Measurements from ENCODE around the gene TUSC2. TPM values are rescaled to one million over a fixed set of nuclear protein-coding genes. Genes with fewer than 3 reads are reported as not detected.

The TUSC2 gene
- total and polyA plus RNA-seq, 2 donors = 4.5 to 48.5 TPM

- no peak overlapping the region for H3K27ac ChIP-seq (ENCODE audit: low read depth)
- H3K4me3 ChIP-seq (ENCODE audit: low read depth, low read length) = no peak overlapping the region
- 19% methylated on average over 8 of the region's 8 CpGs for WGBS
These were observed 31.7 kb upstream of the TUSC2 start for GRCh38 chr3:50359760-50360110.

GRCh38 chr3:50358911-50359759, 31.1 kb upstream of the TUSC2 start, which contains the start of gene TMEM115:
Gene TMEM115, minus strand, starts transcription at chr3:50359521. Its CDS starts 458 bp downstream, at chr3:50359063.
- DNase-seq (ENCODE audit: extremely low spot score) = peak; percentile 97
- peaks cover 3% of the 10 kb centered on the region for H3K36me3 ChIP-seq (ENCODE audit: insufficient read depth)
- H3K4me1 ChIP-seq (ENCODE audit: insufficient read depth) = no peaks in the 10 kb centered on the region
- H3K27ac ChIP-seq (ENCODE audit: low read depth) = peak within 1 kb of the TSS; percentile 89
- WGBS = 1% methylated on average over 64 of the region's 64 CpGs
- H3K4me3 ChIP-seq (ENCODE audit: low read depth, low read length) = peak within 1 kb of the TSS; percentile 86

More at GRCh38 chr3:50359760-50360110, 31.7 kb upstream of the TUSC2 start:
- Histone ChIP-seq H3K4me1 (ENCODE audit: insufficient read depth) (no peaks in the 10 kb centered on the region), H3K36me3 (ENCODE audit: insufficient read depth) (peaks cover 3% of the 10 kb centered on the region)
- DNase-seq (ENCODE audit: extremely low spot score) = no peak

GRCh38 chr3:50358355-50358910, 30.4 kb upstream of the TUSC2 start:
- H3K4me3 ChIP-seq (ENCODE audit: low read depth, low read length) = peak overlapping the region; percentile 86
- WGBS = 55% methylated on average over 24 of the region's 24 CpGs
- DNase-seq (ENCODE audit: extremely low spot score) = no peak
- peaks cover 3% of the 10 kb centered on the region for H3K36me3 ChIP-seq (ENCODE audit: insufficient read depth)
- no peaks in the 10 kb centered on the region for H3K4me1 ChIP-seq (ENCODE audit: insufficient read depth)
- no peak overlapping the region for H3K27ac ChIP-seq (ENCODE audit: low read depth)

GRCh38 chr3:50357481-50357880, 29.5 kb upstream of the TUSC2 start:
- no peak for DNase-seq (ENCODE audit: extremely low spot score)
- Histone ChIP-seq H3K4me3 (ENCODE audit: low read depth, low read length) (no peak overlapping the region), H3K4me1 (ENCODE audit: insufficient read depth) (no peaks in the 10 kb centered on the region), H3K27ac (ENCODE audit: low read depth) (no peak overlapping the region), H3K36me3 (ENCODE audit: insufficient read depth) (peaks cover 3% of the 10 kb centered on the region)
- WGBS = 78% methylated on average over 1 of the region's 1 CpG

- 55% methylated on average over 5 of the region's 5 CpGs for WGBS
- H3K36me3 ChIP-seq (ENCODE audit: insufficient read depth) = peaks cover 3% of the 10 kb centered on the region
- no peak overlapping the region for H3K27ac ChIP-seq (ENCODE audit: low read depth)
- no peak overlapping the region for H3K4me3 ChIP-seq (ENCODE audit: low read depth, low read length)
- no peaks in the 10 kb centered on the region for H3K4me1 ChIP-seq (ENCODE audit: insufficient read depth)
- DNase-seq (ENCODE audit: extremely low spot score) = no peak
These were observed 28.5 kb upstream of the TUSC2 start for GRCh38 chr3:50356553-50356952.

- 60% methylated on average over 5 of the region's 5 CpGs for WGBS
- Histone ChIP-seq H3K27ac (ENCODE audit: low read depth) (no peak overlapping the region), H3K36me3 (ENCODE audit: insufficient read depth) (peaks cover 3% of the 10 kb centered on the region), H3K4me1 (ENCODE audit: insufficient read depth) (no peaks in the 10 kb centered on the region), H3K4me3 (ENCODE audit: low read depth, low read length) (no peak overlapping the region)
- DNase-seq (ENCODE audit: extremely low spot score) = no peak
These were observed 28.0 kb upstream of the TUSC2 start for GRCh38 chr3:50355829-50356552.

GRCh38 chr3:50354850-50355249, 26.8 kb upstream of the TUSC2 start:
- Histone ChIP-seq H3K4me1 (ENCODE audit: insufficient read depth) (no peaks in the 10 kb centered on the region), H3K36me3 (ENCODE audit: insufficient read depth) (peaks cover 3% of the 10 kb centered on the region), H3K4me3 (ENCODE audit: low read depth, low read length) (no peak overlapping the region), H3K27ac (ENCODE audit: low read depth) (no peak overlapping the region)
- 86% methylated on average over 7 of the region's 7 CpGs for WGBS
- DNase-seq (ENCODE audit: extremely low spot score) = no peak

- WGBS = 79% methylated on average over 5 of the region's 5 CpGs
- no peak for DNase-seq (ENCODE audit: extremely low spot score)
- no peak overlapping the region for H3K27ac ChIP-seq (ENCODE audit: low read depth)
- H3K4me1 ChIP-seq (ENCODE audit: insufficient read depth) = peaks cover 2% of the 10 kb centered on the region
- no peak overlapping the region for H3K4me3 ChIP-seq (ENCODE audit: low read depth, low read length)
- peaks cover 3% of the 10 kb centered on the region for H3K36me3 ChIP-seq (ENCODE audit: insufficient read depth)
These were observed 26.3 kb upstream of the TUSC2 start for GRCh38 chr3:50354186-50354764.

GRCh38 chr3:50353245-50354004, 25.4 kb upstream of the TUSC2 start:
- WGBS = 82% methylated on average over 12 of the region's 12 CpGs
- H3K4me1 ChIP-seq (ENCODE audit: insufficient read depth) = peaks cover 2% of the 10 kb centered on the region
- DNase-seq (ENCODE audit: extremely low spot score) = no peak
- H3K27ac ChIP-seq (ENCODE audit: low read depth) = no peak overlapping the region
- peaks cover 3% of the 10 kb centered on the region for H3K36me3 ChIP-seq (ENCODE audit: insufficient read depth)
- H3K4me3 ChIP-seq (ENCODE audit: low read depth, low read length) = no peak overlapping the region

GRCh38 chr3:50352781-50353180, 24.8 kb upstream of the TUSC2 start:
- Histone ChIP-seq H3K36me3 (ENCODE audit: insufficient read depth) (peaks cover 3% of the 10 kb centered on the region), H3K4me1 (ENCODE audit: insufficient read depth) (peaks cover 2% of the 10 kb centered on the region), H3K27ac (ENCODE audit: low read depth) (no peak overlapping the region), H3K4me3 (ENCODE audit: low read depth, low read length) (no peak overlapping the region)
- DNase-seq (ENCODE audit: extremely low spot score) = no peak
- WGBS = 39% methylated on average over 2 of the region's 2 CpGs

- H3K4me1 ChIP-seq (ENCODE audit: insufficient read depth) = peaks cover 2% of the 10 kb centered on the region
- peaks cover 3% of the 10 kb centered on the region for H3K36me3 ChIP-seq (ENCODE audit: insufficient read depth)
- peak overlapping the region; percentile 55 for H3K4me3 ChIP-seq (ENCODE audit: low read depth, low read length)
- no peak for DNase-seq (ENCODE audit: extremely low spot score)
- WGBS = 52% methylated on average over 11 of the region's 11 CpGs
- H3K27ac ChIP-seq (ENCODE audit: low read depth) = no peak overlapping the region
These were observed 23.3 kb upstream of the TUSC2 start for GRCh38 chr3:50351323-50351697.

- under 1% methylated on average over 64 of the region's 64 CpGs for WGBS
- Histone ChIP-seq H3K36me3 (ENCODE audit: insufficient read depth) (peaks cover 3% of the 10 kb centered on the region), H3K27ac (ENCODE audit: low read depth) (peak within 1 kb of the TSS; percentile 86), H3K4me1 (ENCODE audit: insufficient read depth) (peaks cover 2% of the 10 kb centered on the region), H3K4me3 (ENCODE audit: low read depth, low read length) (peak within 1 kb of the TSS; percentile 55)
- DNase-seq (ENCODE audit: extremely low spot score) = peak; percentile 85
These were observed 22.7 kb upstream of the TUSC2 start, which contains the start of the genes CYB561D2 and NPRL2 for GRCh38 chr3:50350527-50351322. Gene CYB561D2, plus strand, starts transcription at chr3:50350862. Its CDS starts 572 bp downstream, at chr3:50351434. Gene NPRL2, minus strand, starts transcription at chr3:50350775. Its CDS starts 123 bp downstream, at chr3:50350652.

All from urinary bladder (tissue), 4 donors.